OCI-LY7 (cell line): ENCODE results near the gene COL20A1. TPM values are rescaled to one million over a fixed set of nuclear protein-coding genes. Genes with fewer than 3 reads are reported as not detected.
"Not testable (repeated sequence)": the region's sequence is repeated elsewhere in the genome, so short reads cannot be mapped to it uniquely, and the experiment has no call there.

Experiments used
- BruUV-seq: library from RNA; stranded (reverse); fragments of 400-500 nt; replicated peaks from 2 replicates; lab custom pipeline; 2021; lab: Mats Ljungman, UMichigan
- CTCF ChIA-PET: fragments of 300-600 bp; sonication (Branson Sonifier 250); formaldehyde crosslinking; loops from one replicate; lab custom pipeline; 2022; ENCODE audit warnings: antibody characterized with exemption; ENCODE audit not compliant: unreplicated experiment; lab: Charles Lee
- POLR2A ChIA-PET: fragments of 300-600 bp; sonication (Branson Sonifier 250); formaldehyde crosslinking; loops from one replicate; lab custom pipeline; 2022; ENCODE audit warnings: antibody characterized with exemption; lab: Charles Lee
- DNase-seq: peaks from one replicate; pipeline ENCODE4 v3.0.0-alpha.2; 2015; ENCODE audit warnings: low spot score
- H2AFZ ChIP-seq: fragments of 200-600 bp; sonication (generic), shearing (Covaris generic); 2 replicates; pipeline ENCODE4 v1.6.1; 2014; ENCODE audit warnings: mild to moderate bottlenecking, antibody characterized with exemption, low read length, moderate library complexity
- H3K27ac ChIP-seq: fragments of 200-600 bp; sonication (generic); 2 replicates; pipeline ENCODE4 v1.5.1; 2014; ENCODE audit warnings: mixed run types, low read depth, mild to moderate bottlenecking, moderate library complexity, low read length, inconsistent platforms; ENCODE audit not compliant: poor library complexity, severe bottlenecking
- H3K36me3 ChIP-seq: fragments of 200-600 bp; sonication (generic); 2 replicates; pipeline ENCODE4 v1.6.1; 2014; ENCODE audit warnings: mild to moderate bottlenecking, antibody characterized with exemption, low read length, moderate library complexity, mixed read lengths; ENCODE audit not compliant: insufficient read depth
- H3K4me1 ChIP-seq: fragments of 200-600 bp; sonication (generic); 2 replicates; pipeline ENCODE4 v1.5.1; 2014; ENCODE audit warnings: mild to moderate bottlenecking, low read length; ENCODE audit not compliant: insufficient read depth, poor library complexity, severe bottlenecking
- H3K4me2 ChIP-seq: fragments of 200-600 bp; sonication (generic); 2 replicates; pipeline ENCODE4 v1.6.1; 2014; ENCODE audit warnings: mild to moderate bottlenecking, low read length
- H3K4me3 ChIP-seq: fragments of 200-600 bp; sonication (generic); 2 replicates; pipeline ENCODE4 v1.5.1; 2014; ENCODE audit warnings: mild to moderate bottlenecking, low read depth, low read length; ENCODE audit not compliant: poor library complexity, severe bottlenecking
- H3K79me2 ChIP-seq: fragments of 200-600 bp; sonication (generic); 2 replicates; pipeline ENCODE4 v1.6.1; 2016; ENCODE audit warnings: low read depth, mild to moderate bottlenecking, low read length, moderate library complexity, mixed read lengths; ENCODE audit not compliant: insufficient read depth
- H3K9me2 ChIP-seq: fragments of 200-600 bp; sonication (generic); 2 replicates; pipeline ENCODE4 v1.6.1; 2016; ENCODE audit warnings: mild to moderate bottlenecking, low read length, mixed read lengths; ENCODE audit not compliant: insufficient read depth
- H3K9me3 ChIP-seq: fragments of 200-600 bp; sonication (generic); 2 replicates; pipeline ENCODE4 v1.6.1; 2014; ENCODE audit warnings: mild to moderate bottlenecking, mixed run types, low read length, mixed read lengths
- H4K20me1 ChIP-seq: fragments of 200-600 bp; sonication (generic); 2 replicates; pipeline ENCODE4 v1.6.1; 2014; ENCODE audit warnings: mild to moderate bottlenecking, antibody characterized with exemption, low read length, moderate library complexity, mixed read lengths; ENCODE audit not compliant: insufficient read depth
- EZH2phosphoT487 ChIP-seq: fragments of 200-600 bp; sonication (generic); IDR thresholded peaks from 2 replicates; pipeline ENCODE4 v1.6.1; 2018; ENCODE audit warnings: low read depth, borderline replicate concordance, mild to moderate bottlenecking, mixed run types, antibody characterized with exemption, low read length, moderate library complexity, mixed read lengths
- intact Hi-C: fragments of 100-400 bp; cut with micrococcal nuclease; formaldehyde crosslinking; loops from one replicate; pipeline ENCODE4 v1.10.0; 2022; ENCODE audit not compliant: unreplicated experiment
- total RNA-seq, 2 experiments: library from RNA; depleted of rRNA in 1 of 2; stranded (reverse); fragments of >200 nt in 1 of 2; shearing (Covaris generic) in 1 of 2; gene quantifications; 2 replicates each; pipeline ENCODE4 v1.2.3, GENCODE V29; 2014 to 2022
- TF ChIP-seq, protein P1 (sequence below): fragments of 200-600 bp; sonication (generic); conservative IDR thresholded peaks from 2 replicates; pipeline ENCODE4 v1.5.1; 2014; ENCODE audit warnings: mild to moderate bottlenecking, antibody characterized with exemption, low read length, moderate library complexity, mixed read lengths

Gene COL20A1
- total RNA-seq, 2 experiments from 2014 or later, result 0.15 TPM; not detected in 1

DNA sequence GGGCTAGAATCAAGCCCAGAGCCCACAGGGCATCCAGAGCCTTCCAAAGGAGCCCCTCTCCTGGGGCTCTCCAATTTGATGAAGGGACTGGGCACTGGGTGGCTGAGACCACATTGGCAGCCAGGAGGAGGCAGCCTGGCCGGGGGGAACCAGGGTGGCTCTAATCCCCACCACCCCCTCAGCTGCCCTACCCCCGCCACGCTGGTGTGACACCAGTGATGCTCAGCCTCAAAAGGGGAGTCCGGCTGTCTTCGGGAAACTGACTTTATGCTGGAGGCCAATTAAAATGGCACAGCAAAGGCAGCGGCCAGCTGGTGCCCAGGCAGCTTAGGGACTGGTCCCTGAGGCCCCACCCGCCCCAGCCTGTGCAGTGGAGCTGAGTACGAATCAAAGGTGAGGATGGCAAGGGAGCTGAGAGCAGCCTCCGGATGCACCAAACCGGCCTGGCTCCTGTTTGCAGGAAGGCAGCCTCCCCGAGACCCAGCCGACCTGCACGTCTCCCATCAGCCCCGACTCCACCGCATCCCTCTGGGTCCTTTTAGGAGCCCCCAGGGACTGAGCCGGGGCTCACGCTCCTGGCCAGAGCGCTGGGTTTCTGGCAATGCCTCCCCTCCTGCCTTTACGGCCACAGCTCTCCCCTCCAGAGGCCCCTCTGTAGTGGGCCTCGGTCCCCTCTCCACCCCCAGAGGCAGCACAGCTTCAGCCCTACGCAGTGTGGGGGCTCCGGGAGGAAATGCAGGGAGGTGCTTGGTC lies 39.7 kb downstream of the COL20A1 start:
- no peaks in the 10 kb centered on the region for H3K4me1 ChIP-seq
- H3K9me2 ChIP-seq, result no peaks in the 10 kb centered on the region
- H3K4me3 ChIP-seq, result no peak overlapping the region
- POLR2A ChIA-PET, result no interaction called here
- no peak overlapping the region for H3K4me2 ChIP-seq
- H3K9me3 ChIP-seq, result no peaks in the 10 kb centered on the region
- no peaks in the 10 kb centered on the region for H3K36me3 ChIP-seq
- intact Hi-C loops, result no loop called here
- no peak for TF ChIP-seq EZH2phosphoT487
- TF ChIP-seq, protein P1, sequence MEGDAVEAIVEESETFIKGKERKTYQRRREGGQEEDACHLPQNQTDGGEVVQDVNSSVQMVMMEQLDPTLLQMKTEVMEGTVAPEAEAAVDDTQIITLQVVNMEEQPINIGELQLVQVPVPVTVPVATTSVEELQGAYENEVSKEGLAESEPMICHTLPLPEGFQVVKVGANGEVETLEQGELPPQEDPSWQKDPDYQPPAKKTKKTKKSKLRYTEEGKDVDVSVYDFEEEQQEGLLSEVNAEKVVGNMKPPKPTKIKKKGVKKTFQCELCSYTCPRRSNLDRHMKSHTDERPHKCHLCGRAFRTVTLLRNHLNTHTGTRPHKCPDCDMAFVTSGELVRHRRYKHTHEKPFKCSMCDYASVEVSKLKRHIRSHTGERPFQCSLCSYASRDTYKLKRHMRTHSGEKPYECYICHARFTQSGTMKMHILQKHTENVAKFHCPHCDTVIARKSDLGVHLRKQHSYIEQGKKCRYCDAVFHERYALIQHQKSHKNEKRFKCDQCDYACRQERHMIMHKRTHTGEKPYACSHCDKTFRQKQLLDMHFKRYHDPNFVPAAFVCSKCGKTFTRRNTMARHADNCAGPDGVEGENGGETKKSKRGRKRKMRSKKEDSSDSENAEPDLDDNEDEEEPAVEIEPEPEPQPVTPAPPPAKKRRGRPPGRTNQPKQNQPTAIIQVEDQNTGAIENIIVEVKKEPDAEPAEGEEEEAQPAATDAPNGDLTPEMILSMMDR, result no peak
- BruUV-seq, result no TSS peak
- CTCF ChIA-PET, result no interaction called here
- no peak overlapping the region for H3K27ac ChIP-seq
- no peaks in the 10 kb centered on the region for H4K20me1 ChIP-seq
- no peak for DNase-seq
- no peaks in the 10 kb centered on the region for H3K79me2 ChIP-seq
- H2AFZ ChIP-seq, result no peak overlapping the region

DNA sequence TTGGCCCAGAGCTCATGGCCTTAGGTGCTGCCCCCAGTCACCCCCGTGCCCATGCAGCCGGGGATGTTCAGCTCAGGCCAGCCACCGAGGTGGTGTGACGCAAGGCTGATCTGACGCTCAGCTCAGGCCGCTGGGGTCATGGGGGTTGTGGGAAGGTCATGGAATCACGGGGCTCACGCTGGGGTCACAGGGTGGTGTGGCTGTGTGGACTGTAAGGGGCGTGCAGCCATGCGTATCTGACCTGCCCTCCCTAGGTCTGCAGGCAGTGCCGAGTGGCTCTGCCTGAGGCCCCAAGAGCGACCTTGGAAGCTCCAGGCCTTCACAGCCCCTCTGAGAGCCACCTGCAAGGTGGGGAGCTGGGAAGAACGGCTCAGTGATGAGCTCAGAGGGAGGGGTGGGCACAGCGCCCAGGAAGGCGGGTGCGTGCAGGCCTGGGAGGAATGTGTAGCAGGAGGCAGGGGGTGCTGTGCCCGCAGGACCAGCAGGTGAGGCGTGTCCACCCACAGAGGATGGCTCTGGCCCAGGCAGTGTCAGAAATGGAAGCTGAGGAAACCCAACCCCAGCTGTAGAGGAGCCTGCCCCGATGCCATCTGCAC lies 40.4 kb downstream of the COL20A1 start:
- Histone ChIP-seq H3K79me2 (no peaks in the 10 kb centered on the region), H3K27ac (no peak overlapping the region), H3K4me2 (no peak overlapping the region), H3K9me3 (no peaks in the 10 kb centered on the region), H2AFZ (no peak overlapping the region), H4K20me1 (no peaks in the 10 kb centered on the region), H3K4me1 (no peaks in the 10 kb centered on the region), H3K9me2 (no peaks in the 10 kb centered on the region), H3K36me3 (no peaks in the 10 kb centered on the region), H3K4me3 (no peak overlapping the region)
- ChIA-PET CTCF (interaction anchor here (0.6 kb wide), 2 partner anchors 20 to 309 kb away, joined by 3 read pairs; no protein-coding TSS in a partner anchor), POLR2A (no interaction called here)
- TF ChIP-seq EZH2phosphoT487, result no peak
- TF ChIP-seq, protein P1, result no peak
- no peak for DNase-seq
- intact Hi-C loops, result no loop called here
- BruUV-seq, result no TSS peak

DNA sequence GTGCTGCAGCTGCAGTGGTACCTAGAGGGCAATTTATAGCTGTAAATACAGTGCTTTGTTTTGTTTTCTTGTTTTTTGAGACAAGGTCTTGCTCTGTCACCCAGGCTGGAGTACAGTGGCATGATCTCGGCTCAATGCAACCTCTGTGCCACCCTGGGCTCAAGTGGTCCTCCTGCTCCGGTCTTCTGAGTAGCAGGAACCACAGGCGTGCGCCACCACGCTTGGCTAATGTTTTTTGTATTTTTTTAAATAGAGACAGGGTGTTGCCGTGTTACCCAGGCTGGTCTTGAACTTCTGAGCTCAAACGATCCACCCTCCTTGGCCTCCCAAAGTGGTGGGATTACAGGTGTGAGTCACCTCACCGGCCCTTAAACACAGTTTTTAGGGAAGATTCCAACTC lies 41.4 kb downstream of the COL20A1 start:
- no peaks in the 10 kb centered on the region for H3K36me3 ChIP-seq
- no peaks in the 10 kb centered on the region for H3K79me2 ChIP-seq
- H3K9me2 ChIP-seq, result no peaks in the 10 kb centered on the region
- DNase-seq, result no peak
- no peak overlapping the region for H3K4me2 ChIP-seq
- no peaks in the 10 kb centered on the region for H3K9me3 ChIP-seq
- POLR2A ChIA-PET, result no interaction called here
- no peaks in the 10 kb centered on the region for H4K20me1 ChIP-seq
- no peak overlapping the region for H3K27ac ChIP-seq
- H3K4me3 ChIP-seq, result no peak overlapping the region
- TF ChIP-seq, protein P1, result no peak
- TF ChIP-seq EZH2phosphoT487, result no peak
- no peak overlapping the region for H2AFZ ChIP-seq
- CTCF ChIA-PET, result no interaction called here
- H3K4me1 ChIP-seq, result no peaks in the 10 kb centered on the region
- no TSS peak for BruUV-seq
- intact Hi-C loops, result no loop called here

DNA sequence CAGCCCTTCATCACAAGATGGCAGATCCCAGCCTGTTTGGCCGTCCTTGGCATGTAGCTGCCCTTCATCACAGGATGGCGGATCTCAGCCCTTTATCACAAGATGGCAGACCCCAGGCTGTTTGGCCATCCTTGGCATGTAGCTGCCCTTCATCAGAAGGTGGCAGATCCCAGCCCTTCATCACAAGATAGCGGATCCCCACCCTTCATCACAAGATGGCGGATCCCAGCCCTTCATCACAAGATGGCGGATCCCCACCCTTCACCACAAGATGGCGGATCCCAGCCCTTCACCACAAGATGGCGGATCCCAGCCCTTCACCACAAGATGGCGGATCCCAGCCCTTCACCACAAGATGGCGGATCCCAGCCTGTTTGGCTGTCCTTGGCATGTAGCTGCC lies 42.1 kb downstream of the COL20A1 start:
- H4K20me1 ChIP-seq, H3K4me3 ChIP-seq, intact Hi-C loops, CTCF ChIA-PET, H3K79me2 ChIP-seq, H3K9me2 ChIP-seq, H3K4me2 ChIP-seq, H3K9me3 ChIP-seq, DNase-seq, H3K36me3 ChIP-seq, H3K4me1 ChIP-seq, POLR2A ChIA-PET, BruUV-seq, H2AFZ ChIP-seq, H3K27ac ChIP-seq: not testable (repeated sequence)
